Brain microvascular endothelial cell (primary cell): ENCODE measurements around the gene MVP.
A peak's percentile ranks its signal among the peaks of the same experiment; 100 is the strongest.

Experiments
- DNase-seq: peaks from one replicate; pipeline ENCODE4 v3.0.0-alpha.2; 2020
- H3K27ac ChIP-seq: fragments of 250-450 bp; sonication (Bioruptor Pico); 2 replicates; pipeline ENCODE4 v1.5.1; 2020; ENCODE audit warnings: mild to moderate bottlenecking, moderate library complexity
- H3K27me3 ChIP-seq: fragments of 250-450 bp; sonication (Bioruptor Pico); replicated peaks from 2 replicates; pipeline ENCODE4 v1.5.1; 2020; ENCODE audit warnings: mild to moderate bottlenecking
- H3K36me3 ChIP-seq: fragments of 250-450 bp; sonication (Bioruptor Pico); replicated peaks from 2 replicates; pipeline ENCODE4 v1.5.1; 2020; ENCODE audit warnings: mild to moderate bottlenecking
- H3K4me3 ChIP-seq: 2 replicates; pipeline ENCODE4 v1.5.1; 2011; ENCODE audit warnings: low read depth, mild to moderate bottlenecking, control low read depth, low read length, moderate library complexity
- in situ Hi-C: cut with HindIII; loops from 2 replicates; pipeline ENCODE4 v1.10.0; 2017; ENCODE audit warnings: low sequenced_read_pairs, low pct_ligation_motif_present
- TF ChIP-seq, protein P1 (sequence below): IDR thresholded peaks from 2 replicates; pipeline ENCODE4 v1.5.1; 2011; ENCODE audit warnings: low read depth, mild to moderate bottlenecking, moderate library complexity, low read length, control low read depth, inconsistent platforms; ENCODE audit errors: missing control alignments

MVP gene

DNA sequence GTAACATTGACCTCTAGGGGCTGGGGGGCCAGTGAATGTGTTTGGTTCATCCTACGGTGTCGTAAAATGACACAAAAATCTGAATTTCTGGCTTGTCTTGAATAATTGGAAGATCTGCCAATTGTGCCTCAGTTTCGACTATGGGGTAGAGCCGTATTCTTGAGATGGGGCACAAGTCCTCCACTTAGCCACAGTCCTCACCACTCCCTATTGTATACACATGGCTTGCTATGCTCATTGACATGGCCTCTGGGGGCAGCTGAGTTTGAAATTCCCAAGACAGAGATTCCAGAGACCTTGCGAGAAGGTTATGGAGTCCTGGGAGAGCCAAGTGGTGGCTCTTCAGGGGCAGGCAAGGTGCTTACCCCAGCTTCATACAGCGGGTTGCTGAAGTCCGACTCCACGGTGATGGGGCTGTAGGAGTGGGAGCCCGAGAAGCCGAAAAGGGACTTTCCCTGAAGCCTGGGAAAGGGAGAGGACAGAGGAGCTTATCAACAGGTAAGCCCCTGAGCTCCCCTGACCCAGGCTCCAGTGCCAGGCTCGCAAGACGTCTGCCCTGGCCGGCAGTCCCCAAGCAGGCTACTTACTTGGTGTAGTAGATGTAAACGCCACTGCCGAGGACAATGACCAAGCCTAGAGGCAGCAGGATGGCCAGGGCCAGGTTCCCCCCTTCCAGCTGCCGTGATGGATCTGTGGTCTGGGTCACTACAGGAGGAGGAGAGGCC, 51.7 kb downstream of the MVP start:
- Histone ChIP-seq H3K27ac (no peak overlapping the region), H3K36me3 (no peaks in the 10 kb centered on the region), H3K4me3 (no peak overlapping the region), H3K27me3 (peaks cover 4% of the 10 kb centered on the region)
- DNase-seq = no peak
- in situ Hi-C loops = no loop called here
- TF ChIP-seq, protein P1, sequence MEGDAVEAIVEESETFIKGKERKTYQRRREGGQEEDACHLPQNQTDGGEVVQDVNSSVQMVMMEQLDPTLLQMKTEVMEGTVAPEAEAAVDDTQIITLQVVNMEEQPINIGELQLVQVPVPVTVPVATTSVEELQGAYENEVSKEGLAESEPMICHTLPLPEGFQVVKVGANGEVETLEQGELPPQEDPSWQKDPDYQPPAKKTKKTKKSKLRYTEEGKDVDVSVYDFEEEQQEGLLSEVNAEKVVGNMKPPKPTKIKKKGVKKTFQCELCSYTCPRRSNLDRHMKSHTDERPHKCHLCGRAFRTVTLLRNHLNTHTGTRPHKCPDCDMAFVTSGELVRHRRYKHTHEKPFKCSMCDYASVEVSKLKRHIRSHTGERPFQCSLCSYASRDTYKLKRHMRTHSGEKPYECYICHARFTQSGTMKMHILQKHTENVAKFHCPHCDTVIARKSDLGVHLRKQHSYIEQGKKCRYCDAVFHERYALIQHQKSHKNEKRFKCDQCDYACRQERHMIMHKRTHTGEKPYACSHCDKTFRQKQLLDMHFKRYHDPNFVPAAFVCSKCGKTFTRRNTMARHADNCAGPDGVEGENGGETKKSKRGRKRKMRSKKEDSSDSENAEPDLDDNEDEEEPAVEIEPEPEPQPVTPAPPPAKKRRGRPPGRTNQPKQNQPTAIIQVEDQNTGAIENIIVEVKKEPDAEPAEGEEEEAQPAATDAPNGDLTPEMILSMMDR = no peak

DNA sequence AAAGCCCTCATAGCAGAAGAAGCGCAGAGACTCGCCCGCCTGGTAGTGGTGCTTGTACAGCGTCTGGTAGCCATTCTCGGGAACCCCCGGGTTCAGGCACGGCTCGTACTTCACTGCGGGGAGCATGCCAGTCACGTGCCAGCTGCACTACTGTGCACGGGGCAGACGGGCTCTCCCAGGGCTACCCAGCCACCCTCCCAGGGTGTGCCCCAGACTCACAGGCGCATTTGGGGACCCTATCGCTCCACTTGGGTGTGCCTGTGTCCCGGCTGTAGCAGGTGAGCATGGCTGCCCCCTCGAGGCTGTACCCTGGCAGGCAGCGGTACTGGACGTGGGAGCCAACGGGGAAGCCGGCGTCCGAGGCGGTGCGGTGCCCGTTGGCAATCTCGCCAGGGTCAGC, 53.1 kb downstream of the MVP start:
- peaks cover 9% of the 10 kb centered on the region for H3K27me3 ChIP-seq
- H3K36me3 ChIP-seq = no peaks in the 10 kb centered on the region
- in situ Hi-C loops = no loop called here
- DNase-seq = no peak
- no peak overlapping the region for H3K4me3 ChIP-seq
- H3K27ac ChIP-seq = no peak overlapping the region
- TF ChIP-seq, protein P1 = no peak

GRCh38 chr16:29875206-29875605, 54.9 kb downstream of the MVP start:
- H3K27ac ChIP-seq = no peak overlapping the region
- H3K27me3 ChIP-seq = peaks cover 9% of the 10 kb centered on the region
- TF ChIP-seq, protein P1 = no peak
- in situ Hi-C loops = no loop called here
- H3K4me3 ChIP-seq = no peak overlapping the region
- no peaks in the 10 kb centered on the region for H3K36me3 ChIP-seq
- DNase-seq = no peak

DNA sequence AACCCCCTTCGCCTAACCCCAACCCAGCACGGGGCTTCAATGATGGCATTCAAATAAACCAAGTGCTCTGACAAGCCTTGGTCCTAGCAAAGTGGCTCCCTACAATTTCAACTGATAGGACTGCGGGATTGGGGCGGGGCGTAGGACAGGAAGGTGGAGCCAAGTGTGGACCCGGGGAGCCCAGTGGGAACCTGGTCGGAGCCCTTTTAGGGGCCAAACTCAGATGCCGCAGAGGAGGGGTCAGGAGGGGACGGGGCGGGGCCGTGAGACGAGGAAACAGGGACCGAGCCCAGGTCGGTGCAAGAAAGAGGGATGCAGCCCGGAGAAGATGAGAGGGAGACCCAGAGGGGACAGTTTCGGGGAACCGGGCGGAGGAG, 55.9 kb downstream of the MVP start:
- Histone ChIP-seq H3K27me3 (peaks cover 9% of the 10 kb centered on the region), H3K4me3 (peak overlapping the region; percentile 26), H3K27ac (no peak overlapping the region), H3K36me3 (no peaks in the 10 kb centered on the region)
- TF ChIP-seq, protein P1 = no peak
- DNase-seq = no peak
- in situ Hi-C loops = no loop called here

DNA sequence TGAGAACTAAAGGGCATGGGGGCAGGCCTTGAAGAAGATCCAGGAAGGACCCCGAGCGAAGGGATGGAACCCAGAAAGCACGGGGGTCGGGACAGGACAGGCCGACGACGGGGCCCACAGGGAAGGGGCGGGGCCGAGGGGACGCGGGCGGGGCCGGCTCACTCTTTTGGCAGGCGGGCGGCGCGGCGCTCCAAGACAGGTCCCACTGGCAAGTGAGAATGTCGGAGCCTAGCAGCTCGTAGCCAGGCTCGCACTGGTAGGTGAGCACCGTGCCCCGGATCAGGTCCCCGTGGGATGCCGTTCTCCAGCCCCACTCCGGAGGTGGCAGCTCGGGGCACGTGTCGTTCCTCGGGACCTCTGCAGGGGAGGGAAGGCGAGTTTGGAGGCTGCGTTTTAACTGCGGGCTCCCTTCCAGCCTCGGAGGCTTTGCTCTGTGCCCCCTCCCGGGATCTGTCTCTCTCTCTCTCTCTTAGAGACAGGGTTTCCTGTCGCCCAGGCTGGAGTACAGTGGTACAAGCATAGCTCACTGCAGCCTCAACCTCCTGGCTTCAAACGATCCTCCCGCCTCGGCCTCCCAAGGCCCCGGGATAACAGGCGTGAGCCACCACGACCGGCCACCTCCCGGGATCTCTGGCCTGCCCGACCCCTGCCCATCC, 56.5 kb downstream of the MVP start:
- H3K27ac ChIP-seq = no peak overlapping the region
- no peaks in the 10 kb centered on the region for H3K36me3 ChIP-seq
- peaks cover 9% of the 10 kb centered on the region for H3K27me3 ChIP-seq
- DNase-seq = no peak
- TF ChIP-seq, protein P1 = no peak
- H3K4me3 ChIP-seq = peak overlapping the region; percentile 29
- in situ Hi-C loops = no loop called here
